HG02588 (cell line): ENCODE measurements around the gene C6orf47.

Source experiments
- ATAC-seq: cut with Tn5 transposase; IDR thresholded peaks from one replicate; pipeline ENCODE4 v1.9.1; 2021; ENCODE audit warnings: mild to moderate bottlenecking, moderate library complexity; ENCODE audit not compliant: unreplicated experiment

C6orf47 gene

DNA sequence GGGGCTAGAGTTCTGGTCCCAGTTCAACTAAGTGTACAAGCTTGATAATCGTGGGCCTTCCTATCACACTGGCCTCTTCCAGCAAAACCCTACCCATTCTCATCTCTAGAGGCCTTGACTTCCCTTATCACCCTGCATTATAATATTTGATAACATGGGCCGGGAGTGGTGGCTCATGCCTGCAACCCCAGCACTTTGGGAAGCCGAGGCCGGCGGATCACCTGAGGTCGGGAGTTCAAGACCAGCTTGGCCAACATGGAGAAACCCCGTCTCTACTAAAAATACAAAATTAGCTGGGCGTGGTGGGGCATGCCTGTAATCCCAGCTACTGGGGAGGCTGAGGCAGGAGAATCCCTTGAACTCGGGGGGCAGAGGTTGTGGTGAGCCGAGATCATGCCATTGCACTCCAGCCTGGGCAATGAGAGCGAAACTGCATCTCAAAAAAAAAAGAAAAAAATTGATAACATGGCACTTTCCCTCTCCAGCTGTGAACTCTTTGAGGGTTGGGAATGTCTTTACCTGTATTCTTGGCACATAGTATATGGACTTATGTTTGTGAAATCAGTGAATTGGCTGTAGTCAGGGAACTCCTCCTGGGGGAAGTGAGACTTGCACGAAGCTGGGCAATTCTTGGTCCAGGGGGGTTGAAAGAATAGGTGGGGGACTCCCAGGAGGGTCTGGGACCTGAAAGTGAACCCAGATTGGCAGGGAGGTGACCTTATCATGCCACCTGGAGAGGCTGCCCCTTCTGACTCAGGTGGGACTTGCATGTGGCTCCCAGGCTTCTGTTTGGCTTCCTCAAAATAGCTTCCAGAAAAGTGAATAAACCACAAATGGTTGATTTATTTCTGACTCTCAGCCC lies 915 bp upstream of the C6orf47 start:
- ATAC-seq = no peak

DNA sequence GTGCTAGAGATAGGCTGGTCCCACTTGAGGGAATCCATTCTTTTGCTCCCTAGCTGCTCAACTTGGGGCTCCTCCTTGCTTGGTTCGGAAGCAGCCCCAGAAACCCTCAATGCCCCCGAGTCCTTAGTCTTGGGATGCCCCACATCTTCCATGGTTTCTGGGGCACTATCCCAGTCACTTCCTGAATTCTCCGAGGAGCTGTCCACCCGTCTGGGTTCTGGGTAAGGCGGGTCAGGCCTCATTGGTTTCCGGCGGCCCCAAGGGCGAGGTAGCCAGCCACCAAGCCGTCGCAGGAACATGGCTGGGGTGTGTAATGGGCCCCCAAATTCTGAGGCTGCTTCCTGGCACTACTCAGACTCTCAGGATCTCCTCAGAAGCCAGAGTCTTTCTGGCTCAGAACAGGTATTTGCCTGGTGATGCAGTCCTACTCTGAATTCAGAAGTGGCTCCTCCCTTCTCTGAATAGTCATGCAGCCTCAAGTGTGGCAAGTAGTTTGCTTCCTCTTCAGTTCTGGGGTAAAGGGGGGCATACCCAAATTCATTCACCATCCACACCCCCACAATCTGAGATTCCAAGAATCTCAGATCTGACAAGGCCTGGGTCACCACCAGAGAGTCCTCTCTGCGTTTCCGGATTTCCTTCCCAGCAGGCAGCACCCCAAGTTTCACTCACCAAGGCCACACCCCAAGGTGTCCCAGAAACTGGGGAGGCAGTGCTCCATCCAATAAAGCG lies 763 bp downstream of the C6orf47 start:
- ATAC-seq = no peak

DNA sequence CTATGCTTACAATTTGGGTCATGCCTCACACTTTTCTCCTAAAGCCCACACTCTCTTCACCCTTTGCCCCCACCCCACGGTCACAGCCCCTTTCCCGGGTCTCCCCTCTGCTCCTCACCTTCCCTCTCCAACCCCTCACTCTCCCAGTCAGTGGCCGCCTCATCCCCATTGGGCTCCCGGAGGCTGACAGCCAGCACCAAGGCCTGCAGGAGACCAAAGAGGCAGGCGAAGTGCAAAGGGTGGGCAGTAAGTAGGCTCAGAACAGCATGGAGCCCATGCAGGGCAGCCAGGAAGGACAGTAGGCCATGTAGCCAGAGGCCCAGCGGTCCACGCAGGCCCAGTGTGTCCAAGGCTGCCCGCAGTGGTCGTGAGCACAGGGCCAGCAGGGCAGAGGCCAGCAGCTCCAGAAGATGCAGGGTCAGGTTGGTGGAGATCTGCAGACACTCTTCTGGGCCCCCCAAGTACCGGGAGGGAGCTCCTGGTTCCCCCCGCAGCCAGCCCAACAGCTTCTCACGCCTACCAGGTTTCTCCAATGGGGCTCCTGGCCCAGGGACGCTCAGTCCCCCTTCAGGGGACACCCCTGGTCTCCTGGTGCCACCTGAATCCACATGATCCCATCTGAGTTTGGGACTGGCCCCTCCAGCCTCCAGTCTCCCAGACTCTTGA lies 1.5 kb downstream of the C6orf47 start:
- no peak for ATAC-seq

DNA sequence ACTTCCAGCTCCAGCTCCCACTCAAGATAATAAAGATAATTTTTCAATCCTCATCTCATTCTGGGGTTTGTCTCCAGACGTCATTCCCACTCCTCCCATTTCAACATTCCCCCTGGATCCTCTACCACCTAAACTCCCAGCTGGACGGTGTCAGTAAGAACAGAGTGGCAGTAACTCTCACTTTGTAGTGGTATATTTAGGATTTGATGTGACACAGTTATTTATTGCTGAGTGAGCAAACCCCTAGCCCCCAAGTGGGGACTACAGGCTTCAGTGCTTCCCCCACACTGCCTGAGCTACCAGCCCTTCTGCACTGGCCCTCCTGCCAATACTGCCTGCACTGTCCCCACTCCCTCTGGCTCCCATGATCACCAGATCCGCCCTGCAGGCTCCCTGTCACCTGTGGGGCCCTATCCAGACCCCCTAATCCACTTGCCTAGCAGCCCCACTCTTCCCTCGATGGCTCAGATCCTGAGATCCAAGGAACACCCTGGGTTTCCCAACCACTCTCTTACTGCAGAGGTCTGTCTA lies 2.4 kb downstream of the C6orf47 start:
- no peak for ATAC-seq

DNA sequence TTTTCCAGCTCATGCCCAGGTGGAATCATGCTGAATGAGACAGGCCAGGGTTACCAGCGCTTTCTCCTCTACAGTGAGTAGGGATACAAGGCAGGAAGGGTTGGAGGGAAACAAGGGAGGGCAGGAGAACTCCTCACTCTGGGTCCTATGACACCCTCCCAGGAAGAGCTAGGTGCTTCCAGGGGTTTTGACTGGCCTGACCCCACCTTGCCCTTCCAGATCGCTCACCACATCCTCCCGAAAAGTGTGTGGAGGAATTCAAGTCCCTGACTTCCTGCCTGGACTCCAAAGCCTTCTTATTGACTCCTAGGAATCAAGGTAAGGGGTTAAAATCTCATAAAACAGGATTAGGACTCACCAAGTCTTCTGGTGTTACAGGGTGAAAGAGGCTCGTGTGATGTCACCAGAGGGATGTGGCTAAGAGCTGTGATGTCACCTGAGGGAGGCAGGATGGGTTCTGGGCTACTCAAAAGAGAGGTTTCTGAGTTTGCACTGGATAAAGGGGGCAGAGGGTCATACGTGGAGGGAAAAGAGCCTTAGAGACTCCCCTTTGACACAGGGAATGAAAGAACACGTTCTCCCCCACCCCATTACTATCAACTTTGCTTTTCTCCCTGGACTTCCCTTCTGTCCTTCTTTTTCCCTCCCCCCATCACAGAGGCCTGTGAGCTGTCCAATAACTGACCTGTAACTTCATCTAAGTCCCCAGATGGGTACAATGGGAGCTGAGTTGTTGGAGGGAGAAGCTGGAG lies 3.0 kb downstream of the C6orf47 start:
- ATAC-seq = no peak

DNA sequence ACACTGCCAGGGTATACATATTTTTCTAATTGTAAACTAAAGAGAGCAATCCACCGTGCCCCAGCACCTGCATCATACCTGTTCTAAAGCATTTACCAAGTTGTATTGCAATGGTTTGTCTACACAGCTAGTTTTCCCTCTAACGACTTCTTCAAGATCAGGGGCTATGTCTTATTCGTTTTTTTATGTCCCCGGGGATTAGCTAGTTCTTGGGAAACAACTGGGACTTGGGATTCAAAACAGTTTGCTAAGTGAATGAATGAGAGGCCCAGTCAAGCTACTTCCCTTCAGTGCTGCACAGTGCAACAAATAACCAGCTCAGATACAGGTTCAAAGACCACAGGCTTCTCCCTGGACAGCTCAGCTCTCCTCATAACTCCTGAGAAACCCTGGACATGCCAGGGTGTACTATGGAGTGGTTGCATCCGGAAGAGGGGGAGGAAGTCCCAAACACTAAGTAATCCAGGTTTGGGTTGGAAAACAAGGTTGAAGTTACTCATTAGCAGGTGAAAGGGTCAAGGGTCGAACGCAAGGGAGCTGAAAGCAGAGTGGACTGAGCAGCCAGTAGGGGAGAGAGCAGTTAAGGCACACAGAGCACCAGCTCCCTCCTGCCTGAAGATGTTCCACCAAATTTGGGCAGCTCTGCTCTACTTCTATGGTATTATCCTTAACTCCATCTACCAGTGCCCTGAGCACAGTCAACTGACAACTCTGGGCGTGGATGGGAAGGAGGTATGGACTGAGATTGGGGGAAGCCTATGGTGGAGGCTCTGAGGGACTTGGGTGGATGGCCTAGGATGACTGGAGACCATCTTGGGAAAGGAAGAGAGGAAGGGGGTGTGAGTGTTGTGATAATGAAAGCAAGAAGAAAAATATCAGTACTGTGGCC lies 5.0 kb downstream of the C6orf47 start, which contains the start of gene APOM:
Gene APOM, plus strand, starts transcription at position 546 of the 889 bp plus-strand sequence. Its CDS starts 73 bp downstream, at position 619.
- ATAC-seq = no peak

DNA sequence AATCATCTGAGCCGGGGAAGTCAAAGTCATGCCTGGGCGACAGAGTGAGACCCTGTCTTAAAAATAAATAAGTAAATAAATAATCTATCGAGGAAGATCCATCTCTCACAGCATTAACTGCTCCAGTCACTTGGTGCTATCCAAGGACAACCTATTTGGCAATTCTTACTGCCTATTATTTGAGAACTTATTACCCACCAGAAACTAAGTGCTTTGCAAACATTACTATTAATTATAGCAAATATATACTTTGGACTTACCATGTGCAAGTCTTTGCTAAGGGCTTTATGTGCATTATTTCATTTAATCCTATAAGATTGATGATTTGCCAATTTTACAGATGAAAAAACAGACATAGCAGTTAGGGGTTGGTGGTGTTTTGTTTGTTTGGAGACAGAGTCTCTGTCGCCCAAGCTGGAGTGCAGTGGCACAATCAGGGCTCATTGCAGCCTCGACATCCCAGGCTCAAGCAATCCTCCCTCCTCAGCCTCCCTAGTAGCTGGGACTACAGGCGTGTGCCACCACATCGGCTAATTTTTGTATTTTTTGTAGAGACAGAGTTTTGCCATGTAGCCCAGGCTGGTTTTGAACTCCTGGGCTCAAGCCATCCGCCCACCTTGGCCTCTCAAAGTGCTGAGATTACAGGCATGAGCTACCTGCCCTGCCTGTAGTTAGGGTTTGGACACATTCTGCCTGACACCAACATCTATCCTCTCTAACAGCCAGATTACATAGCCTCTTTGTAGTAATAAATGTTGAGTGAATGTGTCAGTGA lies 5.8 kb downstream of the C6orf47 start:
- no peak for ATAC-seq

DNA sequence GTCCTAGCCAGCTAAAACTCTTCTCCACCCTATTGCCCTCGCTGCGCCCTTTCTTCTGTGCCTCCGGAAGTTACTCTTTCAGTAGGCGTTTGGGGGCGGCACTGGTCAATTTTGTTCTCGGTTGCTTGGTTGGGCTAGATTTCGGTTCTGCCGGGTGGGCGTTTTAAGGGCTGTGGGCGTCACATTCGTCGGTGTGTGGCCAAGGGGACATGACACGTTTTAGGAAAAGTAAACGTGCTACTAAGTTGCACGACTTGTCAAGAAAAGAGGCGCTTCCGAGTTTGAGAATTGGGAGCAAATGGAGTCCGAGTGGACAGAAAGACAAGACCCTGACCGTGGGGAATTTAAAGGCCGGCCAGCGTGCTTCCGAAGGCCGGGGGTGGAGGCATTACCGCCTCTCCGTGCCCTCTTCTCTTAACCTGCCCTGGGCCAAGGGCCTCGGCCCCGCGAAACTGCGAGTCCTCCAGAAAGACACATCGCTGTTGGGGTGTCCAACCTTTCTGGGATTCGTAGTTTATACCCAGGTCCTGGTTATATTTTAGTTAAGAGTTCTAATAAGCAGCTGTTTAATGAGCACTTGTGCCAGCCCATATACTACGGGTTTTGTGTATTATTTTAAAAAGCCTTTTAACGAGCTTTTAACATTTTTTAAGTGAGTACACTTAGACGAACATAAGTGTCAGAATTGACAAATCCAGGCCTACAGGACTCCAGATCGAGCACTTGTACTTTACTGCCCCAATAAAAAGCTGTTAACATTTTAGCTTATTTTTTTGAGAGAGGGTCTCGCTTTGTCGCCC lies 7.5 kb downstream of the C6orf47 start:
- ATAC-seq = peak; percentile 48

DNA sequence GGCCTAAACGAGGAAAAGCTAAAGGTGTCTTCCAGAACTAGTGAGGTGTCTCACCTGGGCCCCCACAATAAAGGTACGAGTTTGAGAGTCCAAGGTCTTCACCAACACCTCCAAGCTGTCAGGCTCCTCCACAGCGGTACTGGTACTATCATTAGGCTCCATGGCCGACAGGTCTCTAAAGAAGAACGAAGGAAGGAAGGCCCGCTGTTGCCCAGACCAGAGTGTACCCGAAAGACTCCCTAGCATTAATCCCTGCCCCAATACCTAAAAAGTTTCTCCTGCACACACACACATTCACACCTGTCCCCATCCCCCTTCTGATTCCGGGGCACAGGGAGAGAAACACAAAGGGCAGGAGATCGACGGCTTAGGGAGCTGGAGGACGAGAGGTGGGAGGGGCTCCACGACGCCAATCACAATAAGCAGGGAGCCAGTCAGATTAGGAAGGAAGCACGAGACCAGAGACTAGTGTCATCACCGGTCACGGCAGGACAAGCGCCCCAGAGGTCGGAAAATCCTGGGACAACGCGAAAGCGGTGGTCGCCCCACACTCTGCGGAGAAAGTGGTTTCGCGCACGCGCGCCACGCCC lies 8.9 kb downstream of the C6orf47 start:
- ATAC-seq = peak; percentile 27

DNA sequence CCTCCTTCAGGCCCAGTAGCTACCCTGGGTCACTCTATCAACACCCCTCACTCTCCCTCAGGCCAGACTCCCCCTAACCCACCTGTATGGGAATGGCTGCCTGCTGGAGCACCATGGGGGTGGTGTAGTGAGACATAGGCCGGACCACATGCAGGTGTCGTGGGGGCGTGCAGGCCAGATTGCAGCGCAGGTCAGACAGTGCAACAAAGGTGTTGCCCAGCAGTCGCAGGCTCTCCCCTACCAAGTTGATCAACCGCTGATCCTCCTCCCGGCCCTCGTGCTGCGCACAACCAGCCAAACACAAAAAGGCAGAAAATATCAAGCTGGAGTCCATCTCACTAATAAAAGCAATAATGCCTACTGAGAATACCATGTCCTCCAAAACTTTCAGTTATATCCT lies 15.3 kb downstream of the C6orf47 start:
- ATAC-seq = no peak

DNA sequence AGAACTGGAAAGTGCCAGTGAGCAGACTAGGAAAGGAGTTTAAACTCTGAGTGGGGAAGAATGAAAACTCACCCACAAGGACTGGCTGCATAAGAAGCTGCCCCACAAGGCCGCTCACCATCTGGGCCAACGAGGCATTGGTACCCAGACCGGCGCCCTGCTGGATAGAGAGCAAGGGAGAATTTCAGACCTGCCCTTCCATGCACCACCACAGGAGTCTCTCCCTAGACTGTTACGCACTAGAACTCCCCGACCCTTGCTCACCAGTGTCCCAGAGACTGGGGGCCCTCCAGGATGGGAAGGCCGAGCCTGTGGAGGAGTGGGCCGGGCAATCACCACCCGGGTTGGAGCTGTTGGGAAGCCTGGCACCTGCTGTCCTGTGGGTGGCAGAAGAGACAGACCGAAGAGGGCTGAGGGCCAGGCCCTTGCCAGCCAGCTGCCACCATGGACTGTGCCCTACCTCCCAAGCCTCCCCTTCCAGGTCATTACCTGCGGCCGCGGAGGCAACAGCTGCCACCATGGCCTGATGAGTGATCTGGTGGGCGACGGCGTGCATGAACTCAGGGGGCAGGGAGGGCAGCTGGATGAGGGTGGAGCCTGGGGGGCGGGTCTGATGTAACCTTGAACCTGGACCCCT lies 16.6 kb downstream of the C6orf47 start:
- no peak for ATAC-seq

DNA sequence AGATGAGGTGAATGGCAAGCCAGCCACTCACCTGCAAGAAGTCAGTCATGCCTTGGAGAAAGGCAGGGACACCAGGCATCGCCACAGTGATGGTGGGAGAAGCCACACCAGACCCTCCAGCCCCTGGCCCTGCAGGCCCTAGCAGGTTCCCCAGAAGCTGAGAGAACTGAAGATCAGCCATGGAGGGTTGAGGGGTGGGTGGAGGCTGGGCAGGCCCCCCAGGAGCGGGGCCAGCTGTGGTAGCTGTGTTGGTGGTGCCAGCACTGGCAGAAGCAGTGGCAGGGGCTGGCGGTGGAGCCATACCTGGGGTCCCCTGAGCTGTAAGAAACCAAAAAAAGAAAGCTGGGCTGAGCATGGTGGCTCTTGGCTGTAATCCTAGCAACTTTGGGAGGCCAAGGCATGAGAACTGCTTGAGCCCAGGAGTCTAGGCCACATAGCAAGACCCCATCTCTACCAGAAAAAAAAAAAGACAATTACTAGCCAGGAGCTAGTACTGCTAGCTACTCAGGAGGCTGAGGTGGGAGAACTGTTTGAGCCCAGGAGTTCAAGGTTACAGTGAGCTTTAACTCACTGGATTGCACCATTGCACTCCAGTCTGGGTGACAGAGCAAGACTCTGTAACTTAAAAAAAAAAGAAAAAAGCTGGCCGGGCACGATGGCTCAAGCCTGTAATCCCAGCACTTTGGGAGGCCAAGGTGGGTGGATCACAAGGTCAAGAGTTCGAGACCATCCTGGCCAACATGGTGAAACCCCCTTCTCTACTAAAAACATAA lies 17.6 kb downstream of the C6orf47 start:
- no peak for ATAC-seq

DNA sequence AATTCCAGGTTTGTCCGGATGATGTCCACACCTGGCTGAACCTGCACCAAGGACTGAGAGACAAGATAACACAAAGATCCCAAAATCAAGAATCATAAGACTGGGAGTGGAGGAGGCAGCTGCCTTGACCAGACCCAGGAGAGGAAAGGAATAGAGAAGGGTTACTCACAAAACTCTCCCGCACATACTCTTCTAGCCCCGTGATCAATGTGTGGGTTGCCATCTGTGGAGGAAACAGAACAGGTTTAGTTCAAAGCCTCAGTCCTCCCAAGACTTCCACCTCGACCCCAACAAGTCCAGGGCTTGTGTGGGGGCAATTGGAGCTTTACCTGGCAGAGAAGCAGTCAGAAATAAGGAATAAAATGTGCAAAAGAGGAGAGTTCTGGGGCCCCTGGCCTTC lies 19.2 kb downstream of the C6orf47 start:
- no peak for ATAC-seq

DNA sequence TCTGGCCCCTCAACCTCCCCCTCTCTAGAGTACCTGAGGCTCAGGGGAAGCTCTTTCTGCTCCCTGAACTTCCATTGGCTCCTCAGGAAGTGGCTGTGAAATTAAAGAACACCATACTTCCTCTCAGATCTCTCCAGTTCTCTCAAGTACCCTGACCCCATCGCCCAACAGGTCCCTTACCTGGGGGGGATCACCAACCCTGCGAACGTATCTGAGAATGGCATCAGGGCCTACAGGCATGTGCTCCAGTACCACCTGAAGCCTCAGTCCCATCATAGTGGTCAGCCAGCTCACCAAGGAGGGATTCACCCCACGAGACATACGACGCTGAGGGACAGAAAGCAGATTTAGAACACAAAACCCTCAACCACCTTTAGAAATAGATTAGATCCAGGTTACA lies 20.0 kb downstream of the C6orf47 start:
- ATAC-seq = no peak

DNA sequence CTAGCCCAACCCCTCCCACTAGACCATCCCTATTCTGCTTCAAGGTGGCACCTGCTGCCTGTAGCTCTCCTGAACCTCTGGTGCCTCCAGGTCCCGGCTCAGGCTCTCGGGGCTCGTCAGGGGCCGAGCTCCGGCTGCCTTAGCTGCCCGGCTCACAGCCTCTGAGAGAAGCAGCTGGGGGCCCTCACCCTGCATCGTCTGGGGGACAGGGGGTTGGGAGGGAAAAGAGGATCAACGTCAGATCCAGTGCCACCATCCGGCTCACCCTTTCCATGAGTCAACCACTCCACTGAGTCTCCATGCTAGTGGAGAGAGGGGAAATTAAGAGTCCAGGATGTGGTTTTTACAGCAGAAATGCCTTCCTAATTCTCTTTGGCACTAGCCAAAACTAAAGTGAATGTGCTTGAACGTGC lies 21.1 kb downstream of the C6orf47 start:
- ATAC-seq = no peak

DNA sequence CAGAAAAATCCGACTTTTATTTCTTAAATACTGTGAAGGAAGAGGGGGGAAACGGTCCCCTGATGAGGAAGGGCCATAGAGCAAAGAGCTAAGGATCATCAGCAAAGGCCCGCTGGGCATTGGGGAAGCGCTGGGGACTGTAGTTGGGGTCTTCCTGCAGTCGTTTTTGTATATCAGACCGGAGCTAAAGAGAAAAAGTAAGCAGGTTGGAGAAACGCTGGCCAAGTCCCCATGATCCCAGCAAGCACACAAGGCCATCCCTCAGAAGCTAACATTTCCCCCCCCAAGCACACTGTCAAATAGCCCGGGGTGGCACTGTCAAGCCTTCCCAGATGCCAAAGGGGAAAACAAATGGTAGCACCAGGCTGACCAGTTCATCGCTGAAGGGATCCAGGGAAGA lies 21.5 kb downstream of the C6orf47 start:
- ATAC-seq = no peak
